HepG2 (cell line): ENCODE results near the gene COPS4. TPM values are rescaled to one million over a fixed set of nuclear protein-coding genes. Genes with fewer than 3 reads are reported as not detected.

Experiments
- ATM ChIP-seq: fragments of 450-650 bp; IDR thresholded peaks from 2 replicates; pipeline ENCODE4 v1.7.1; 2017; ENCODE audit warnings: mild to moderate bottlenecking, borderline replicate concordance
- CBFB ChIP-seq: sonication (generic); formaldehyde crosslinking; IDR thresholded peaks from 2 replicates; pipeline ENCODE4 v1.4.0; 2020; ENCODE audit warnings: missing genetic modification reagents
- DNMT1 ChIP-seq: sonication (generic); formaldehyde crosslinking; IDR thresholded peaks from 2 replicates; pipeline ENCODE4 v1.5.1; 2020; ENCODE audit warnings: mild to moderate bottlenecking, missing genetic modification reagents
- GTF3A ChIP-seq: sonication (generic); formaldehyde crosslinking; conservative IDR thresholded peaks from 2 replicates; pipeline ENCODE4 v1.4.0; 2020; ENCODE audit warnings: mild to moderate bottlenecking, missing genetic modification reagents
- HOXA3 ChIP-seq: sonication (generic); formaldehyde crosslinking; IDR thresholded peaks from 2 replicates; pipeline ENCODE4 v1.5.0; 2020; ENCODE audit warnings: missing genetic modification reagents
- KAT7 ChIP-seq: IDR thresholded peaks from 2 replicates; pipeline ENCODE4 v1.6.1; 2018; ENCODE audit warnings: borderline replicate concordance, missing compliant biosample characterization
- MXI1 ChIP-seq: IDR thresholded peaks from 3 replicates; pipeline ENCODE4 v1.6.1; 2012; ENCODE audit warnings: low read depth, low read length, inconsistent platforms, borderline replicate concordance
- NFYC ChIP-seq: IDR thresholded peaks from 2 replicates; pipeline ENCODE4 v1.6.1; 2016; ENCODE audit warnings: missing genetic modification reagents, missing compliant biosample characterization
- ONECUT2 ChIP-seq: sonication (generic); formaldehyde crosslinking; IDR thresholded peaks from 2 replicates; pipeline ENCODE4 v1.4.0; 2020; ENCODE audit warnings: missing genetic modification reagents
- POLR2AphosphoS5 ChIP-seq: IDR thresholded peaks from 2 replicates; pipeline ENCODE4 v1.6.1; 2012; ENCODE audit warnings: low read depth, low read length
- REL ChIP-seq: sonication (generic); formaldehyde crosslinking; conservative IDR thresholded peaks from 2 replicates; pipeline ENCODE4 v1.8.0; 2022; ENCODE audit warnings: mild to moderate bottlenecking, missing genetic modification reagents, moderate library complexity
- SAP130 ChIP-seq: IDR thresholded peaks from 2 replicates; pipeline ENCODE4 v1.6.1; 2016; ENCODE audit warnings: low read depth
- TAF1 ChIP-seq: sonication (generic); formaldehyde crosslinking; IDR thresholded peaks from 2 replicates; pipeline ENCODE4 v1.4.0; 2020; ENCODE audit warnings: missing genetic modification reagents
- TP53 ChIP-seq: sonication (generic); formaldehyde crosslinking; conservative IDR thresholded peaks from 2 replicates; pipeline ENCODE4 v1.4.0; 2020; ENCODE audit warnings: missing genetic modification reagents
- YEATS4 ChIP-seq: sonication (generic); formaldehyde crosslinking; IDR thresholded peaks from 2 replicates; pipeline ENCODE4 v1.4.0; 2020; ENCODE audit warnings: missing genetic modification reagents, borderline replicate concordance
- ZNF670 ChIP-seq: sonication (generic); formaldehyde crosslinking; IDR thresholded peaks from 2 replicates; pipeline ENCODE4 v1.8.0; 2022; ENCODE audit warnings: mild to moderate bottlenecking, missing genetic modification reagents, borderline replicate concordance
- polyA plus RNA-seq, 8 experiments: library from polyadenylated mRNA; depleted of rRNA in 3 of 8; stranded (reverse) in 7 of 8; unstranded in 1 of 8; fragments of >200 nt; fragmentation: Illumina TruSeq in 4 of 8; extraction: Trizol in 4 of 8; gene quantifications; 2 replicates each; pipeline versions ENCODE4 v1.2.1 to v1.2.3, GENCODE V29; 2011 to 2016; ENCODE audit warnings: low read depth in 4 of 8, missing spikeins in 1 of 8, mixed read lengths in 1 of 8; ENCODE audit not compliant: insufficient read depth in 1 of 8
- total RNA-seq, 5 experiments: library from RNA; depleted of rRNA; stranded (reverse); fragments of >200 nt; fragmentation: Illumina TruSeq; extraction: Trizol; gene quantifications; 2 replicates each; pipeline ENCODE4 v1.2.3, GENCODE V29; 2016; ENCODE audit warnings: low read depth in 1 of 5
- TF ChIP-seq, protein P1 (sequence below): sonication (generic); formaldehyde crosslinking; IDR thresholded peaks from 2 replicates; pipeline ENCODE4 v1.5.1; 2020; ENCODE audit warnings: mild to moderate bottlenecking, moderate library complexity, missing genetic modification reagents
- TF ChIP-seq, protein P2 (sequence below): sonication (generic); formaldehyde crosslinking; IDR thresholded peaks from 2 replicates; pipeline ENCODE4 v1.4.0; 2020; ENCODE audit warnings: missing genetic modification reagents
- TF ChIP-seq, protein P3 (sequence below): sonication (generic); formaldehyde crosslinking; IDR thresholded peaks from 2 replicates; pipeline ENCODE4 v1.5.0; 2020; ENCODE audit warnings: missing genetic modification reagents, mild to moderate bottlenecking, borderline replicate concordance
- TF ChIP-seq, protein P4 (sequence below): sonication (generic); formaldehyde crosslinking; IDR thresholded peaks from 2 replicates; pipeline ENCODE4 v1.8.0; 2022; ENCODE audit warnings: mild to moderate bottlenecking, missing genetic modification reagents, moderate library complexity
- TF ChIP-seq, protein P5 (sequence below): sonication (generic); formaldehyde crosslinking; conservative IDR thresholded peaks from 2 replicates; pipeline ENCODE4 v1.5.0; 2020; ENCODE audit warnings: missing genetic modification reagents

Gene COPS4
- total and polyA plus RNA-seq, 2 of the 13 experiments (the other 11 are each of a cell fraction or from before 2014, with no cell fraction given) = 28.8 to 52.5 TPM

DNA sequence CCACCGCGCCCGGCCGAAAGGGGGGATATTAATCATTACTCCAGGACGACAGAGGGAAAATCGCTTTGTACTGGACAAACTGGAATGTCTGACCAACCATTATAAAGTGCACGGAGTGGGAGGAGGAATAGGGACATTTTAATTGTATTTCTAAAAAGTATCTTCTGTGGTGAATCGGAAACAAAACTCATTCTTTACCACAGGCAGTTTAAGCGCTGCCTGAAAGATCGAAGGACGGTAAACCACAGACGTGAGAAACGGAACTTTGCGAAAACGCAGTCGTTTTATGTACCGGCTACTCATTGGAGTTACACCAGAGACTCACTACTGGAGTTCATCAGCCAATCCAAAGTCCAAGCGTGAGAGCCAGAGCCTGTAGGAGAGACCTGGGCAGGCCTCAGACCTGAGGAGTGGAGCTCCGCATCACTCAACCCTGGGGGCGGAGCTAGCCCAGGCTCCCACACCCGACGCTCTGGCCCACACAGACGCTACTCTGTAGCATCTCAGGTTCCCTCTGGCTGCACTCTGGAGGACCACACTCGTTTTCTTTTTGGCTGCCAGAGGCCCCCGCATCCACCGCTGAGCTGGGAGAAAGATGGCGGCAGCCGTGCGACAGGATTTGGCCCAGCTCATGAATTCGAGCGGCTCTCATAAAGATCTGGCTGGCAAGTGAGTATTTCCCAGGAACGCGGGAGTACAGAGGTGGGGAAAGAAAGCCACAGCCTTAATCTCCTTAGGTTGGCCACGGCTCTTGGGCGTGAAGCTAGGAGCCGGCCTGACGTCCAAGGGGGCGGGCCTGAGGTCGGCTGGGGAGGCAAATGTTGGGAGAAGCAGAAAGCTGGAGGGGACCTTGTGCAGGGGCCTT is at the start of gene COPS4 (continued):
- TF ChIP-seq, protein P1, sequence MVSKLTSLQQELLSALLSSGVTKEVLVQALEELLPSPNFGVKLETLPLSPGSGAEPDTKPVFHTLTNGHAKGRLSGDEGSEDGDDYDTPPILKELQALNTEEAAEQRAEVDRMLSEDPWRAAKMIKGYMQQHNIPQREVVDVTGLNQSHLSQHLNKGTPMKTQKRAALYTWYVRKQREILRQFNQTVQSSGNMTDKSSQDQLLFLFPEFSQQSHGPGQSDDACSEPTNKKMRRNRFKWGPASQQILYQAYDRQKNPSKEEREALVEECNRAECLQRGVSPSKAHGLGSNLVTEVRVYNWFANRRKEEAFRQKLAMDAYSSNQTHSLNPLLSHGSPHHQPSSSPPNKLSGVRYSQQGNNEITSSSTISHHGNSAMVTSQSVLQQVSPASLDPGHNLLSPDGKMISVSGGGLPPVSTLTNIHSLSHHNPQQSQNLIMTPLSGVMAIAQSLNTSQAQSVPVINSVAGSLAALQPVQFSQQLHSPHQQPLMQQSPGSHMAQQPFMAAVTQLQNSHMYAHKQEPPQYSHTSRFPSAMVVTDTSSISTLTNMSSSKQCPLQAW = peak; percentile 98
- peak; percentile 81 for TF ChIP-seq KAT7 (CRISPR knock-in tag)
- 0 out of 2 replicates have a peak, but pooled peaks have one; percentile 83 for TF ChIP-seq GTF3A (CRISPR knock-in tag)
- TF ChIP-seq, protein P2, sequence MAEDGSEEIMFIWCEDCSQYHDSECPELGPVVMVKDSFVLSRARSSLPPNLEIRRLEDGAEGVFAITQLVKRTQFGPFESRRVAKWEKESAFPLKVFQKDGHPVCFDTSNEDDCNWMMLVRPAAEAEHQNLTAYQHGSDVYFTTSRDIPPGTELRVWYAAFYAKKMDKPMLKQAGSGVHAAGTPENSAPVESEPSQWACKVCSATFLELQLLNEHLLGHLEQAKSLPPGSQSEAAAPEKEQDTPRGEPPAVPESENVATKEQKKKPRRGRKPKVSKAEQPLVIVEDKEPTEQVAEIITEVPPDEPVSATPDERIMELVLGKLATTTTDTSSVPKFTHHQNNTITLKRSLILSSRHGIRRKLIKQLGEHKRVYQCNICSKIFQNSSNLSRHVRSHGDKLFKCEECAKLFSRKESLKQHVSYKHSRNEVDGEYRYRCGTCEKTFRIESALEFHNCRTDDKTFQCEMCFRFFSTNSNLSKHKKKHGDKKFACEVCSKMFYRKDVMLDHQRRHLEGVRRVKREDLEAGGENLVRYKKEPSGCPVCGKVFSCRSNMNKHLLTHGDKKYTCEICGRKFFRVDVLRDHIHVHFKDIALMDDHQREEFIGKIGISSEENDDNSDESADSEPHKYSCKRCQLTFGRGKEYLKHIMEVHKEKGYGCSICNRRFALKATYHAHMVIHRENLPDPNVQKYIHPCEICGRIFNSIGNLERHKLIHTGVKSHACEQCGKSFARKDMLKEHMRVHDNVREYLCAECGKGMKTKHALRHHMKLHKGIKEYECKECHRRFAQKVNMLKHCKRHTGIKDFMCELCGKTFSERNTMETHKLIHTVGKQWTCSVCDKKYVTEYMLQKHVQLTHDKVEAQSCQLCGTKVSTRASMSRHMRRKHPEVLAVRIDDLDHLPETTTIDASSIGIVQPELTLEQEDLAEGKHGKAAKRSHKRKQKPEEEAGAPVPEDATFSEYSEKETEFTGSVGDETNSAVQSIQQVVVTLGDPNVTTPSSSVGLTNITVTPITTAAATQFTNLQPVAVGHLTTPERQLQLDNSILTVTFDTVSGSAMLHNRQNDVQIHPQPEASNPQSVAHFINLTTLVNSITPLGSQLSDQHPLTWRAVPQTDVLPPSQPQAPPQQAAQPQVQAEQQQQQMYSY = peak; percentile 8; the same call in 1 of the 2 replicates
- TF ChIP-seq MXI1 = no peak; the same call in 2 of the 3 replicates
- TF ChIP-seq, protein P3, sequence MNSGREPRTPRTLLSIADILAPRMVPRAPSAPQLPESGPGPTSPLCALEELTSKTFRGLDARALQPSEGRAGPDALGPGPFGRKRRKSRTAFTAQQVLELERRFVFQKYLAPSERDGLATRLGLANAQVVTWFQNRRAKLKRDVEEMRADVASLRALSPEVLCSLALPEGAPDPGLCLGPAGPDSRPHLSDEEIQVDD (CRISPR knock-in tag) = no peak
- TF ChIP-seq YEATS4 (CRISPR knock-in tag) = peak; percentile 91
- TF ChIP-seq, protein P4, sequence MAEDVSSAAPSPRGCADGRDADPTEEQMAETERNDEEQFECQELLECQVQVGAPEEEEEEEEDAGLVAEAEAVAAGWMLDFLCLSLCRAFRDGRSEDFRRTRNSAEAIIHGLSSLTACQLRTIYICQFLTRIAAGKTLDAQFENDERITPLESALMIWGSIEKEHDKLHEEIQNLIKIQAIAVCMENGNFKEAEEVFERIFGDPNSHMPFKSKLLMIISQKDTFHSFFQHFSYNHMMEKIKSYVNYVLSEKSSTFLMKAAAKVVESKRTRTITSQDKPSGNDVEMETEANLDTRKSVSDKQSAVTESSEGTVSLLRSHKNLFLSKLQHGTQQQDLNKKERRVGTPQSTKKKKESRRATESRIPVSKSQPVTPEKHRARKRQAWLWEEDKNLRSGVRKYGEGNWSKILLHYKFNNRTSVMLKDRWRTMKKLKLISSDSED (CRISPR knock-in tag) = no peak
- TF ChIP-seq DNMT1 (CRISPR knock-in tag) = 0 out of 2 replicates have a peak, but pooled peaks have one; percentile 18
- TF ChIP-seq REL (CRISPR knock-in tag) = no peak
- TF ChIP-seq ATM = no peak
- peak; percentile 88 for TF ChIP-seq HOXA3 (CRISPR knock-in tag)
- TF ChIP-seq, protein P5, sequence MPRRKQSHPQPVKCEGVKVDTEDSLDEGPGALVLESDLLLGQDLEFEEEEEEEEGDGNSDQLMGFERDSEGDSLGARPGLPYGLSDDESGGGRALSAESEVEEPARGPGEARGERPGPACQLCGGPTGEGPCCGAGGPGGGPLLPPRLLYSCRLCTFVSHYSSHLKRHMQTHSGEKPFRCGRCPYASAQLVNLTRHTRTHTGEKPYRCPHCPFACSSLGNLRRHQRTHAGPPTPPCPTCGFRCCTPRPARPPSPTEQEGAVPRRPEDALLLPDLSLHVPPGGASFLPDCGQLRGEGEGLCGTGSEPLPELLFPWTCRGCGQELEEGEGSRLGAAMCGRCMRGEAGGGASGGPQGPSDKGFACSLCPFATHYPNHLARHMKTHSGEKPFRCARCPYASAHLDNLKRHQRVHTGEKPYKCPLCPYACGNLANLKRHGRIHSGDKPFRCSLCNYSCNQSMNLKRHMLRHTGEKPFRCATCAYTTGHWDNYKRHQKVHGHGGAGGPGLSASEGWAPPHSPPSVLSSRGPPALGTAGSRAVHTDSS (CRISPR knock-in tag) = no peak
- TF ChIP-seq ONECUT2 (CRISPR knock-in tag) = peak; percentile 67; the same call in 1 of the 2 replicates
- TF ChIP-seq POLR2AphosphoS5 = peak; percentile 80
- TF ChIP-seq SAP130 = peak; percentile 96
- TF ChIP-seq TAF1 = peak; percentile 96
- TF ChIP-seq TP53 (CRISPR knock-in tag) = no peak
- TF ChIP-seq ZNF670 (CRISPR knock-in tag) = peak; percentile 69; the same call in 1 of the 2 replicates
- TF ChIP-seq NFYC (CRISPR knock-in tag) = peak; percentile 90
- peak; percentile 81; the same call in 1 of the 2 replicates for TF ChIP-seq CBFB
